NCI-H2196 treated with DMSO at 0.1 percent for 48 hours (cell line): Measurements from ENCODE around the gene NKTR.

Experiments
- DNase-seq: peaks from one replicate; lab custom pipeline; 2025; ENCODE audit not compliant: unreplicated experiment; lab: John Stamatoyannopoulos, UW

Gene NKTR

GRCh38 chr3:42649006-42649405 is 48.5 kb downstream of the NKTR start:
- no peak for DNase-seq

DNA sequence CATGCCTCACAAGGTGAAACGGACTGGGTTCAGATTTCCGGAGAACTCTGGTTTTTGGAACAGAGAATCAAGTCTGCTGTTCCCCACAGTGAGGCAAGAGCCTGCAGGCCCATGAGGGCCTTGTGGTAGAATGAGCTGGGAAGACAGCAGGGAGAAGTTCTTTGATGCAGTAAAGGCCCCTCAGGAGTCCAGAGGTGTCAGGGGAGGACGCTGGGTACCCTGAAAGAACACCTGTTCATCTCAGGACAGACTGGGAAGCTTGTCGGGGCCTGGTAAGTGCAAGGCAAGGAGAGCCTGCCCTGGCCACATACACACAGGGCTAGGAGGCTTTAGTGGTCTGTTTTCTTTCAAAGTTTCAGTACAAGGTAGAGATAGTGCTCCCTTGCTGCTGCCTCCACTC is 49.3 kb downstream of the NKTR start:
- DNase-seq: no peak

DNA sequence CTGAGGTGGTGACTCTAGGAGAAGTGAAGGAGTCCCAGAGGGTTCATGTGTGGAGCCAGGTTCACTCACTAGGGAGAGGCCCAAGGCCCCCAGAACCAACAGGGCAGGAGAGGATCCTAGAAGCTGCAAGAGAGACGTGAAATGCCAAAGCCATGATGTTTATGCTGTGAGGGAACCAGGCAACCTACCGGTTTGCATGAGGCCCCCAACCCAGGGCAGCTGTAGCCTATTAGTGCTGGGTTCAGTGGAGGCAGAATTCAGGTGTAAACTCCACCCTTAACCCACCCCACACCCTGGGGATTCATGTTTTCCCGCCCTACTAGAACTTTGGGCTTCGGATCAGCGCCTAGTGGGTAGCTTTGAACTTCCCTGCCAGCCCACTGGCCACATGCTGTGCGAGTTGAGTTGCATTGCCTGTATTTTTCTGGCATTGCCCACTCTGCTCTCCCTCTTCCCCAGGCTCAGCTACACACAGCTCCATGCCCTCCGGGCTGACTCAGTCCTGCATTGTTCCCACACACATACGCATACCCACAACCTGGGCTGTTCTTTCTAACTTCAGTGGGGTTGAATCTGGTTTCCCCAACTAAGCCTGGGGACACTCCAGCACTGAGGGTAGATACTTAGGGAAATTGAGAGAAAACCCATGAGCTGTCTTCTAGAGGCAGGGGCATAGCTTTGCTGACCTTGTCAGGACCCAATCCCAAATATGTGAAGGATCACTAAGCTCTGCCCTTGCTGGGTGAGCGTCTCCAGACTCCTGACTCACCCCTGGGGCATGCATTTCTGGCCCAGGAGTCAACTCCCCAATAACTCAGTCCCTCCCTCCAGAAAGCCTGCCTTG is 51.0 kb downstream of the NKTR start:
- DNase-seq: no peak

DNA sequence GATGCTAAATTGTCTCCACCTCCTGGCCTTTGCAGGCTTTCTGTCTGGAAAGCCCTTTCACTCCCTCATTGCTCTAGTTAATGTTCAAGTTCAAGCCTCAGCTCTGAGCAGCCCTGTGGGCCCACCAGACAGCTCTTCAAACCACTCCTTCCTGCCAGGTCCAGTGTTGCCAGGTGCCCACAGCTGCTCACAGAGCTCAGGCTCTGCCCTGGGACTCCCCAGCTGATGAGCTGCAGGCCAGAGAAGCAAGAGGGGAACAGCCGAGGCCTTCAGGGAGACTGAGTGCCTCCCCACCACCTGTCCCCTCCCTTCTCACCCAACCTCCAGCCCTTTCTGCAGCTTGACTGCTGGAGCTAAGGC is 51.7 kb downstream of the NKTR start:
- no peak for DNase-seq

DNA sequence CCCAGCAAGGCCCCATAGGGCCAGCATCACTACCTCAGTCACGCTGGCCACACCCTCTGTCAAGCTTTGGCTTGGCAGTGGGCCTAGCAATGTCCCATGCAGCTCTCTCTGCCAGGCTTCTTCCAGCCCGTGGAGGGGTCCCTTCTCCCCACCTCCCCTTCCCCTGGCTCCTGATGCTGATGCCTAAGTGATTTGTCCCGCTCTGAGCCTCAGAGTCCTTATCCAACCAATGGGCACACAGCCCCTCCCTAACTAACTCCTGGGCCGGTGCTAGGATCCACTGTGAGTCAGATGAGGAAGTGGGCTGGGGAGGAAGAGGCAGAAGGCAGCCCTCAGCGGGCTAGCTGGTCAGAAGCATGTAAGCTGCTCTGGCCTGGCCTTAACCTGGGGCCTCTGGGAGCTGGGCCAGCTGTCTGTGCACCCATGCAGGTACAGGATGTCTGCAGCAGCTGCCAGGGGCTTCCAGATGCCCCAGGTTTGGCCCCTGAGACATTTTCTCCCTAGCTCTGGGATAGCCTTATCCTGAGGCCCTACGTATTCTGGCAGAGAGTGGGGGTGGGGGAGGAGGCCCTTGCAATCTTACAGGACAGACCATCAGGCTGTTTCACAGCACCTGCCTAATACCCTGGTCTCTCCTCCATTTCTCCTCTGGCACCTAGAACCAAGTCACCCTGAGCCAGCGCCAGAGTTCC is 52.3 kb downstream of the NKTR start:
- no peak for DNase-seq

DNA sequence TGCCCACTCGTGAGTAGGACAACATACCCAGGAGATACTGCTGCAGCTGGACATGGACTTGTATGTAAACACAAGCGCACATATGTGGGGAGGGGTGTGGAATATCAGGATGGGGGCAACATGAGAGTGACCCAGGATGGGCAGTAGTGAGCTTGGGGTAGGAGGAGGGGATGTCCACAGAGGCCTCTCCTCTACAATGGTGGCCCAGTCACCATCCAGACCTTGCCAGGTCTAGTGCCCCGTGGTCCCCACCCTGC is 52.7 kb downstream of the NKTR start:
- no peak for DNase-seq

DNA sequence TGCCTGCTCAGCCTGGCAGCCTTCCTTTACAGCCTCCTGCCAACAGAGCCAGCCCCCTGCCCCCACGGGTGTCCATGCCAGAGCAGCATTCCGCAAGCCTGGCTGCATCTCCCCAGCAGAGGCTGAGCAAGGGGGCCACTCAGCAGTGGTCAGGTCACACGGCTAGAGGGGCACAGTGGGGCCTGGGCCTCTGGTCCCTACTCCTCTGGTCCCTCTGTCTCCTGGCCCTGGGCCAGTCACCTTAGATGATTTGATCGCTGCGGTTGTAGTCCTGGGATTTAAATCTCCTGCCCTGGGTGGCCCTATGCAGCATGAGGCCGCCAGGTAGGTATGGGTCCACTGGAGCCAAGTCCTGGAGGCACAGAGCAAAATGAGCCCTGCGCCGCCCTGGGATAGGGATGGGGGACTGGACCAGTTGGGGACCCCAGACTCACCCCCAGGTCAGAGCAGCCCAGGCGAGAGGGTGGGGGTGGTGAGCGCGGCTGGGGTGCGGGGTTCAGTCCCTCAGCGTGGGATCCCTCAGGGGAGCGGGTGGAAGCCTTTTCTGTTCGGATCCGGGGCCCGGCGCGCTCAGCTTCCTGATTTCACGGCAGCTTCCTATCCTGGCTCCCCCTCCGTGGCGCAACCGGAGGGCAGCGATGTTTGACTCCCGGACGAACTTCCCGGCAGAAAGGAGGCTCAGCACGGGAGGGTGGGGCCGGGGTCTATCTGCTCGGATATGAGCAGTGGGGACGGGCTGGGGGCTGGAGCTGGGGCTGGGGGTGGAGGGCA is 53.3 kb downstream of the NKTR start, which contains the start of gene ZBTB47:
Gene ZBTB47 (plus strand): TSS at position 138 of the 771 bp plus-strand sequence. CDS start 4,659 bp downstream, outside the sequence.
- no peak for DNase-seq

DNA sequence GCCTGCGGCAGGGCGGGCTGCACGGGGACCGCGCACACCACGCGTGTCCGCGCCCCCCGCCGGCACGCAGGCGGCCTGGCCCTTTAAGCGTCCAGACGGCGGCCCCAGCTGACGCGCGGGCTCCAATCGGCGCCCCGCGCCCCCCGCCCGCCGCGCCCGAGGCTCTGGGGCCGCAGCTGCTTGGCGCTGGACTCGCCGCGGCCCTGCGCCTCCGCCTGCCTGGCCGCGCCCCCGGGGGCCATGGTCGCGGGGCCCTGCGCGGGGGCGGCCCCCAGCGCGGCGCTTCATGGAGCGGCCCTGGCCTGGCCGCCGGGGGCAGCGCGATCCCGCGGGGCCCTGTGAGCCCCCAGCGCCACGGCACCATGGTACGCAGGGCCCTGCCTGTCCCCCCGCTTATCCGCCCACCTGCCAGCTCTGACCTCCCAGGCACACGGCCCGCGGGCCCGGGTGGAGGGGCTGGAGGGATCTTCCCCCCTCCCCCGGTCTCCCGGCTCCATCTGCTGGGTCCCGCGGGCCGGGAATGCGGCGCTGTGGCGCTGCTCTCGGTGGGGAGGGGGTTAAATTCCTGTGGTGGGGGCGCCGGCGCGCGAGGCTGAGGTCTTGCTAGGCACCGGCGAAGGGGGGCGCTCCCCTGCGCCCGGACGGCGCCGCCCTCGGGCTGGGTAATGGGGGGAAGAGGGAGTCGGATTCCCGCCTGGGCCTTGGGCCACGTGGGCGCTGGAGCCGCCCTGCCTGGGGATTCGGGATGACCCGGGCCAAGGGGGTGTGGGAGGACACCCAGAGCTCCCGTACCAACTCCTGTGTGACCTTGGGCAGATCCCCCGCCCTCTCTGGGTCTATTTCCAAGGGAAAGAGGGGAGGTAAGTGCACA is 54.1 kb downstream of the NKTR start:
- no peak for DNase-seq

DNA sequence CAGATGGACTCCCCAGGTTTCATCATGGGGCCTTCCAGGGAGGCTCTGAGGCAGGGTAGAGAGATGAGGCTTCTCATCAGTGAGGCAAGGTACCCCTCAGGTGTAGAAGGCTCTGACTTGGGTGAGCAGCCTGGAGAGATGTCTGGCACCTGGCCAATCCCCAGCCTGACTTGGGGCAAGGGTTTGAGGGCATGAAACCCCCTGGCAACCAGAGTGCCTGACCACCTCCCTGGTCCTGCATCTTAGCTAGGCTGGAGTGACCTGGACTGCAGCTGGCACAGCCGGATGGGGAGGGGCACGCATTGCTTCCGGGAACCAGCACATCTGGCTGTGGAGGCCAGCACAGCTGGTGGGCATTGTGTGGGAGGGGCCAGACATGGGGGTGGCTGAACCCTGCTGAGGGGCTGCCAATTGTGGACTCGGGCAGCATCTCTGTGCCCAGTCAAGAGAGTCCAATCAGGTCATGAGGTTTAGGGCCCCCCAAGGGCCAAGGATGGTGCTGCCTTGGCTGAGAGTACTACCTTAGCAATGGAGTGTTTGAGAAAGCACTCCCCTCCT is 54.9 kb downstream of the NKTR start:
- no peak for DNase-seq

DNA sequence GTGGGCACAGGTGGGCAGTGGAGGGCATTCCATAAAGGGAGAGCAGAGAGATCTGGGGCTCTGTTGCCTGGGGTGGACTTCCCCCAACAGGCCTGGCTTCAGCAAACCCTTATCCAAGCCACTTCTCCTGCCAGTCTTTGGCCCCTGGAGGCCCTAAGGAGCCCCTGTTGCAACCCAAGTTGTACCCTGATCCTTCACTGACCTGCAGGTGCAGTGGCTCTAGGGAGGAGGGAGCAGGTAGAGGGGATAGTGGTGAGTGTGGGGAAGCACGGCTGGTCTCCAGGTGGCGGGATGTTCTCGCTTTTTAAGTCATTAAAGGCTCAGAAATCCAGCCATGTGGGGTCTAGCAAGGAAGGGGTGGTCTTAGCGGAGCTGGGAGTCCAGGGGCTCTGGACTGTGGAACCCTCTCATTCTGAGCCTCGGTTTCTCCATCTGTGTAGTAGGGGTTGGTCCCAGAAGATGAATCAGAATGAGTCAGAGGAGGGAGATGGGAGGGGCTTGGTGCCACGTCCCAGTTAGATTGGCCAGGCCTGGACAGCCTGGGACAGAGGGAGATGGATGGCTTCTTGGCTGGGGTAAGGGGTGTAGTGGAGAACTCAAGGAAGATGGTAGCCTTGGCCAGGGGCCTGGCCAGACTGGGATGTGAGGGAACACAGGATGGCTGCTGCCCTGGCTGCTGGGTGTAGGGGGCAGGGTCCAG is 55.6 kb downstream of the NKTR start:
- DNase-seq: no peak

DNA sequence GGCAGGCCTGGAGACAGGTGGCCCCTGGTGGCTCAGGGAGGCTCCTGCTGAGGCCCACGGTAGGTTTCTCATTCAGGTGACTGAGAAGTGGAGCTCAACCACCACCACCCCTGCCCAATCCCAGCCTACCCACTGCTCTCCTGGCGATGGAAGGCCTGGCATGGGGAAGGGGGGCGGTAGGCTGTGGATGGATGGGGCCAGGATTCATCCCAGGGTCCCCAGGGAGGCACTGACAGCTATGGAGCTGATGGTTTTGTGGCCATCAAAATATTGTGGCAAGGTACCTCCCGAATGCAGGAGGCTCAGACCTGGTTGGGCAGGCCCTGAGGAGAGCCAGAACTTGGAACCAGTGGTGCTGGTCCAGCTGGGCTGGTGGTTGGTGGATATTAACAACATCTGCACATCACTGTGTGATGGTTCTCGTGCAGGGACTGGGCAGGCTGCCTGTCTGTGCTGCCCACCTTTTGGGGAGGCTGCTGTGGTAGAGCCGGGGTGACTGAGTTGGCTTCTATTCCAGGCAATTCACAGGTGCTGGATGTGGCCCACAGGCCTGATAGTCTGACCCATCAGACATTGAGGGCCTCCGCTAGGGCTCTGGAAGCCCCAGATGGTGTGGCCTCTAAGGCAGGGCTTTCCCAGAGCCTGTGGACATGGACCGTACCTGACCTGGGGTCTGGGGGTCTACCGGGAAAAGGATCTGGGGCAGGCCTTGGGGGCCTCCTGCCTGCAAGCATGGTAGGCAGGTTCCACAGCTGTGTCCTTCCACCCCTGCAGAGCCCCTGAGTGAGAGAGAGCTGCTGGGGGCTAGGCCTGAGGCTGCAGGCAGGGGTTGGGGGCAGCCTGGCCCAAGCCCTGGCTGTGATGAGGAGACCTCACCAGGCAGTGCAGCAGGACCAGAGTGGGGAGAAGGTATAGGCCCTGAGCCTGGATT is 56.5 kb downstream of the NKTR start:
- no peak for DNase-seq

DNA sequence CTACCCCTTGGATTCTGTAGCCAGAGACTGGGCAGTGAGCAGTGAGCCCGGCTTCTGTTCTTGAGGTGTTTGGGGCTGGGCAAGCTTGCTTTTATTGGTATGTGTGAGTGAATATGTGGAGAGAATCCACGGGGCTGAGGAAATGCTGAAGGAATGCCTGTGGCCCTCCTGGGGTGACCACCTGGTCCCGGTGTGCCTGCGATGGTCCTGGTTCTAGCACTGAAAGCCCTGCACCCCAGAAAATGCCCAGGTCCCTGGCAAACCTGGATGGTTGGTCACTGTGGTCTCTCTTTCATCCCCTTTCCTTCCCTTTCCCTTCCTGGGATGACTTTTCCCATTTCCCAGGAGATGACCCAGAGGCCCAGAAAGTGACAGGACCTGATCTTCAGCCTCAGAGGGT is 57.2 kb downstream of the NKTR start:
- no peak for DNase-seq

DNA sequence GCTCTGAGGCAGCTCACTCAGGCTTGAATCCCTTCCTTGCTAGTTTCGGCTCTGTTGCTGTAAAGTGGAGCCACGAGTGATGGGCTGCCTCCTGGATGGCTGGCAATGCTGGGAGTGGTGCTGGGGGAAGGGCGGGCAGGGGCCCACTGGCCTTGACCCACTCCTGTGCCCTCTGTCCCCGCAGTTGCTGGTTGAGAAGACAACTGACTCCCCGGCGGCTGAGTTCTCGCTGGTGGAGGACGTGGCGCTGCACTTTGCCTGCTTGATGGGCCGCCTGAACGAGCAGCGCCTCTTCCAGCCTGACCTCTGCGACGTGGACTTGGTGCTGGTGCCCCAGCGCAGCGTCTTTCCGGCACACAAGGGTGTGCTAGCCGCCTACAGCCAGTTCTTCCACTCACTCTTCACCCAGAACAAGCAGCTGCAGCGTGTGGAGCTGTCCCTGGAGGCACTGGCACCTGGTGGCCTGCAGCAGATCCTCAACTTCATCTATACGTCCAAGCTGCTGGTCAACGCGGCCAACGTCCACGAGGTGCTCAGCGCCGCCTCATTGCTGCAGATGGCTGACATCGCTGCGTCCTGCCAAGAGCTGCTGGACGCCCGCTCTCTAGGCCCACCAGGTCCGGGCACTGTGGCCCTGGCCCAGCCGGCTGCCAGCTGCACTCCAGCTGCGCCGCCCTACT is 57.7 kb downstream of the NKTR start:
- DNase-seq: no peak

- DNase-seq: no peak
Observed at GRCh38 chr3:42658771-42659390, 58.4 kb downstream of the NKTR start.

DNA sequence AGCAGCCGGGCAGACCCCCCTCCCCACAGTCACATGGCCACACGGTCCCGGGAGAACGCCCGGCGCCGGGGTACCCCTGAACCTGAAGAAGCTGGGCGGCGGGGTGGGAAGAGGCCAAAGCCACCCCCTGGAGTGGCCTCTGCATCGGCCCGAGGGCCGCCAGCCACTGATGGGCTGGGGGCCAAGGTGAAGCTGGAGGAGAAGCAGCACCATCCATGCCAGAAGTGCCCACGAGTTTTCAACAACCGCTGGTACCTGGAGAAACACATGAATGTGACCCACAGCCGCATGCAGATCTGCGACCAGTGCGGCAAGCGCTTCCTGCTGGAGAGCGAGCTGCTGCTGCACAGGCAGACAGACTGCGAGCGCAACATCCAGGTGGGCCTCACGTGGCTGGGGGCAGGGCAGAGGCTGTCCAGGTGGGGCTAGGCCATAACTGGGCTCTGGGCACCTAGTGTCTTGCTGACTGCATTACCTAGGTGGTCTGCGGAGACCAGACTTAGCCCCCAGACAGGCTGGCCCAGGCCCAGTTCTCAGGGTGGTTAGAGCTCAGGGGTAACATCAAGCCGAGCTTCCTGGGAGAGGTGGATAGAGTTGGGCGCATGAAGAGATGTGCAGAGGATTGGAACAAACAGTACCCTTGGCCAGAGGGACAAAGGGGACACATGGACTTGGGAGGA is 59.1 kb downstream of the NKTR start:
- no peak for DNase-seq

DNA sequence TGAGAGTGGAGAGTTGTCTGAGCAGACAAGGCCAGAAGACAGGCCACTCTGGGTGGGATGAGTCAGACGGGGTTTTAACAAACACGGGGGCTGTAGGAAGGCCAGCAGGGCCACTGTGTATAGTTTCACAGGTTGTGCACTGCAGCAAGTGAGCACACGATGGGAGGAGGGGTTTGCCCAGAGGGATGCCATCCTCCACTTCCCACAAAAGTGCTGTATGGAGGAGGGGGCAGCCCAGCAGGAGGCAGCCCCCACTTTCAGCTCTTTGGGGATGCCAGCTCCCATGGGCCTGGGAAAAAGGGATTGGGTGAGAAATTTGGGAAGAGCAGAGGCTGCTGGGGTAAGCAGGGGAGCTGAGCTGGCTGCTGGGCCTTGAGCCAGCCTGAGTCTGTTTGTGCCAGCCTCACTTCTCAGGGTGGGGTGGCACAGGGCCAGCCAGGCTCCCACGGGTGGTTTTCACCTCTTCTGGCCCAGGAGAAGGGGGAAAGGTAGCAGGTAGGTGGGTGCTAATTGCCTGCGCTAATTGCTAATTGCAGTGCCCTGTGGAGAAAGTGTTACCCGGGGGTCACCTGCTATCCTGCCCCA is 59.7 kb downstream of the NKTR start:
- no peak for DNase-seq

DNA sequence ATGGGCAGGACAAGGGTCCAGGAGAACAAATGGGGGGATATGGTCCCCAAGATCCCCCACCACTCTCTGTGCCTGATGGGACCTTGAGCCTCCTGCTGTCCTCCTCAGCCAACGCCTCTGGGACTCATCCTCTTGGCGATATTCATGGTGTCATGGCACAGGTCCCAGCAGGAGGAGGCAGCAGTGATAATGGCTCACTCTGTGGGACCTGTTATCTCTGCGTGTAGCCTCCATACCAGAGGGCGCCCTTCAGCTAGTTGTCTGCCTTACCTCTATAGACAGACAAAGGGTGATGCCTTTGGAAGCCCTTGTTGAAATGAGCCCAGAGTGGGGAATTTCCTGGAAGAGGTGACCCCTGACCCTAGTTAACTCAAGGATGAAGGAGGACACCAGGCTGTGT is 60.4 kb downstream of the NKTR start:
- no peak for DNase-seq
